Measurements from ENCODE around the gene PDE4D. TPM values are rescaled to one million over a fixed set of nuclear protein-coding genes. Genes with fewer than 3 reads are reported as not detected.

PDE4D gene
- total RNA-seq, 4 donors from 2014 or later, result 6.0 to 36.2 (median 10.0) TPM

DNA sequence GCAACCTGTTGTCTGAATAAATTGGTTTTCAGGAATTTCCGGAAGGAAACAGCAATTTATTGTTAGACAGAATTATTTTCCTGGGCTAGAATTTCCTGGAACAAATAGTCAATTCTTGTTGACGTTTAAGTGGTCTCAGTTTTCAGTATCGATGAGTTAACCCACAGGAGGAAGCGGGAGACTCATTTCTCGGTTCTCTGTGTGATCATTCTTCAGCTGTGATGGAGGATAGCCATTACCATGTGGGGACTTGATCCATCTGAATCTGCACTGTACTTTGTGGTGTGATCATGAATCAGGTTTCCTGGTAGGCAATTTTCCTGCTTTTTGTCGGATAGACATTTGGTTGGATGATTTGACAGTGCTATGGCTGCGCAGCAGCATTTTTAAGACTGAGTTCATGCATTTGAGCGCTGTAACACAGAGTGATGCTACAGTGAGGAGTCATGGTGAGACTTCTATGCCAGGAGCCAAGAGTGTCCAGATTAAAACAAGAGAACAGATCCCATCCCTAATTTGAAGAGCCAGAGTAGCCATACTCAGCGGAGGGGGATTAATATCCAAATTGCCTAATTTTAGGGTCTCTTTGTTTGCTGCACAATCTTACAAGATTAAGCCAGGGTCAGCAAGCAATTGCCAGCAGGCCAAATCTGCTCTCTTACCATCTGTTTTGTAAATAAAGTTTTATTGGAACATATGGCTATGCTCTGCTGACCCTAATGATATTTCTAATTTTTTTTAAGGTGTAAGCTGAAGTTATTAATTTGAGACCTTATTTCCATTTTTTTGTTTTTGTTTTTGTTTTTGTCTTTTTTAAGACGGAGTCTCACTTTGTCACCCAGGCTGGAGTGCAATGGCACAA lies 954.7 kb downstream of the PDE4D start:
- TF ChIP-seq POLR2A (IDR thresholded peaks at IDR 0.05) (no peak), CTCF (IDR thresholded peaks at IDR 0.05) (no peak)
- intact Hi-C loops (cut with DNase I), result no loop called here

GRCh38 chr5:58937031-58937681 lies 956.4 kb downstream of the PDE4D start:
- Histone ChIP-seq H3K4me1 (no peaks in the 10 kb centered on the region), H3K36me3 (no peaks in the 10 kb centered on the region), H3K4me3 (no peak overlapping the region), H3K27me3 (no peaks in the 10 kb centered on the region), H3K27ac (no peak overlapping the region), H3K9me3 (no peaks in the 10 kb centered on the region)
- intact Hi-C loops (cut with DNase I), result no loop called here
- TF ChIP-seq POLR2A (IDR thresholded peaks at IDR 0.05), result no peak
- no peak for TF ChIP-seq CTCF (IDR thresholded peaks at IDR 0.05)
- 86 to 98% methylated on average over 4 to 5 of the region's 19 CpGs for WGBS, 2 donors
- DNase-seq, result no peak

More for the DNA sequence above, 954.7 kb downstream of the PDE4D start:
- Histone ChIP-seq H3K9me3 (no peaks in the 10 kb centered on the region), H3K4me3 (no peak overlapping the region), H3K27me3 (no peaks in the 10 kb centered on the region), H3K4me1 (no peaks in the 10 kb centered on the region), H3K36me3 (no peaks in the 10 kb centered on the region), H3K27ac (no peak overlapping the region)
- 87 to 90% methylated on average over 9 to 10 of the region's 10 CpGs for WGBS, 2 donors
- no peak for DNase-seq

- Histone ChIP-seq H3K27ac (no peak overlapping the region), H3K9me3 (no peaks in the 10 kb centered on the region), H3K36me3 (no peaks in the 10 kb centered on the region), H3K4me3 (no peak overlapping the region), H3K4me1 (no peaks in the 10 kb centered on the region), H3K27me3 (peaks cover 0 to 4% (median 0%) of the 10 kb centered on the region in 4 donors)
- WGBS, 2 donors, result 58 to 79% methylated on average over 3 of the region's 3 CpGs
- TF ChIP-seq CTCF (IDR thresholded peaks at IDR 0.05), result no peak
- no peak for TF ChIP-seq POLR2A (IDR thresholded peaks at IDR 0.05)
- DNase-seq, result no peak
- intact Hi-C loops (cut with DNase I), result no loop called here
These were observed 958.9 kb downstream of the PDE4D start for GRCh38 chr5:58934629-58935097.

GRCh38 chr5:58933891-58934628 lies 959.5 kb downstream of the PDE4D start:
- TF ChIP-seq CTCF (IDR thresholded peaks at IDR 0.05), result no peak
- no peak for TF ChIP-seq POLR2A (IDR thresholded peaks at IDR 0.05)
- Histone ChIP-seq H3K4me3 (no peak overlapping the region), H3K9me3 (no peaks in the 10 kb centered on the region), H3K27ac (no peak overlapping the region), H3K4me1 (no peaks in the 10 kb centered on the region), H3K36me3 (no peaks in the 10 kb centered on the region), H3K27me3 (peaks cover 0 to 4% (median 0%) of the 10 kb centered on the region in 4 donors)
- no peak for DNase-seq
- intact Hi-C loops (cut with DNase I), result no loop called here
- WGBS, 2 donors, result 51 to 52% methylated on average over 6 of the region's 6 CpGs

All from esophagus squamous epithelium (tissue), 5 donors.